Measurements from ENCODE around the gene LEKR1. TPM values are rescaled to one million over a fixed set of nuclear protein-coding genes. Genes with fewer than 3 reads are reported as not detected.

The LEKR1 gene
- total RNA-seq, 1 experiment from 2014 or later, result 5.1 TPM

GRCh38 chr3:156825795-156826143, 384 bp upstream of the LEKR1 start:
- peaks cover 7% of the 10 kb centered on the region for H3K9me3 Mint-ChIP-seq (ENCODE audit: low read depth, unreplicated experiment)
- peak overlapping the region; percentile 85 for H3K4me3 Mint-ChIP-seq (ENCODE audit: low read depth, unreplicated experiment)
- no peak for TF ChIP-seq CTCF (IDR thresholded peaks at IDR 0.05; ENCODE audit: unreplicated experiment)
- CTCF ChIA-PET, result no interaction called here
- intact Hi-C loops (cut with micrococcal nuclease; ENCODE audit: unreplicated experiment), result loop anchor here (1.0 to 2.0 kb wide), 3 partner anchors 8 to 303 kb away; no protein-coding TSS in a partner anchor
- peaks cover 36% of the 10 kb centered on the region for H3K36me3 Mint-ChIP-seq (ENCODE audit: insufficient read depth, unreplicated experiment)
- no peaks in the 10 kb centered on the region for H3K27me3 Mint-ChIP-seq (ENCODE audit: unreplicated experiment)
- no TSS peak for BruUV-seq (replicated peaks)
- peaks cover 61% of the 10 kb centered on the region for H3K4me1 Mint-ChIP-seq (ENCODE audit: low read depth, unreplicated experiment)
- H3K27ac Mint-ChIP-seq (ENCODE audit: unreplicated experiment), result peak overlapping the region; percentile 99
- DNase-seq, result no peak

GRCh38 chr3:156826896-156827882, 1.0 kb downstream of the LEKR1 start:
- Mint-ChIP-seq H3K4me3 (ENCODE audit: low read depth, unreplicated experiment) (peak overlapping the region; percentile 85), H3K9me3 (ENCODE audit: low read depth, unreplicated experiment) (peaks cover 5% of the 10 kb centered on the region), H3K4me1 (ENCODE audit: low read depth, unreplicated experiment) (peaks cover 55% of the 10 kb centered on the region), H3K36me3 (ENCODE audit: insufficient read depth, unreplicated experiment) (peaks cover 36% of the 10 kb centered on the region), H3K27me3 (ENCODE audit: unreplicated experiment) (no peaks in the 10 kb centered on the region), H3K27ac (ENCODE audit: unreplicated experiment) (peak overlapping the region; percentile 99)
- no peak for DNase-seq
- TF ChIP-seq CTCF (IDR thresholded peaks at IDR 0.05; ENCODE audit: unreplicated experiment), result no peak
- BruUV-seq (replicated peaks), result TSS peak; percentile 80
- CTCF ChIA-PET, result interaction anchor here (0.8 kb wide), 2 partner anchors 57 to 262 kb away, joined by 3 read pairs; no protein-coding TSS in a partner anchor
- intact Hi-C loops (cut with micrococcal nuclease; ENCODE audit: unreplicated experiment), result loop anchor here (2.0 kb wide), 1 partner anchor 14 kb away; no protein-coding TSS in a partner anchor

GRCh38 chr3:156831006-156831405, 4.9 kb downstream of the LEKR1 start:
- no TSS peak for BruUV-seq (replicated peaks)
- CTCF ChIA-PET, result no interaction called here
- peaks cover 26% of the 10 kb centered on the region for H3K4me1 Mint-ChIP-seq (ENCODE audit: low read depth, unreplicated experiment)
- no peak for TF ChIP-seq CTCF (IDR thresholded peaks at IDR 0.05; ENCODE audit: unreplicated experiment)
- peaks cover 5% of the 10 kb centered on the region for H3K9me3 Mint-ChIP-seq (ENCODE audit: low read depth, unreplicated experiment)
- H3K36me3 Mint-ChIP-seq (ENCODE audit: insufficient read depth, unreplicated experiment), result peaks cover 16% of the 10 kb centered on the region
- no peak overlapping the region for H3K4me3 Mint-ChIP-seq (ENCODE audit: low read depth, unreplicated experiment)
- H3K27ac Mint-ChIP-seq (ENCODE audit: unreplicated experiment), result no peak overlapping the region
- no peaks in the 10 kb centered on the region for H3K27me3 Mint-ChIP-seq (ENCODE audit: unreplicated experiment)
- intact Hi-C loops (cut with micrococcal nuclease; ENCODE audit: unreplicated experiment), result no loop called here
- DNase-seq, result no peak

- peaks cover 7% of the 10 kb centered on the region for H3K9me3 Mint-ChIP-seq (ENCODE audit: low read depth, unreplicated experiment)
- CTCF ChIA-PET, result no interaction called here
- intact Hi-C loops (cut with micrococcal nuclease; ENCODE audit: unreplicated experiment), result no loop called here
- H3K27me3 Mint-ChIP-seq (ENCODE audit: unreplicated experiment), result no peaks in the 10 kb centered on the region
- no peak for TF ChIP-seq CTCF (IDR thresholded peaks at IDR 0.05; ENCODE audit: unreplicated experiment)
- H3K36me3 Mint-ChIP-seq (ENCODE audit: insufficient read depth, unreplicated experiment), result no peaks in the 10 kb centered on the region
- H3K4me1 Mint-ChIP-seq (ENCODE audit: low read depth, unreplicated experiment), result no peaks in the 10 kb centered on the region
- no peak overlapping the region for H3K27ac Mint-ChIP-seq (ENCODE audit: unreplicated experiment)
- no TSS peak for BruUV-seq (replicated peaks)
- DNase-seq, result no peak
- no peak overlapping the region for H3K4me3 Mint-ChIP-seq (ENCODE audit: low read depth, unreplicated experiment)
These were observed 8.3 kb downstream of the LEKR1 start for GRCh38 chr3:156834435-156834834.
